GM12873 (cell line): ENCODE results near the gene KRT6A.

Experiments
- CTCF ChIP-seq: IDR thresholded peaks from 2 replicates; pipeline ENCODE4 v1.5.1; 2012; ENCODE audit warnings: low read depth, mild to moderate bottlenecking, moderate library complexity, low read length, control low read depth; ENCODE audit not compliant: insufficient read depth; ENCODE audit errors: missing control alignments

The KRT6A gene

DNA sequence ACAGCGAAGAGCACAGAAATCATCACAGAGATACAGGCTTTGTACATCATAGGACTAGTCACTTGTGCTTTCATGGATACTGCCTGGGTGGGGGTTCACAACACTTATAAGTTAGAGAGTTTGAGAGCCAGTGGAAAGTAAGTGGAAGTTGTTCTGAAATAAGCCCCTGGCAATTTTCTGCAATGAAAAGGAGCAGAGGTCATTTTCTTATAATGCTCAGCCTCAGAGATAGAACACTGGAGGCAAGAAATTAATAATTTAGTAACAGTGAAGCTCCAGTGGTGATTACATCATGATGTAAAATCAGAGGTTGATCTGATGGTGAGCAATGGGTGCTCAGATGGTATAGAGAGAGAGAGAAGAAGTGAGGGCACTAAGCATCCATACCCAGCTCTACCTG is 5.8 kb downstream of the KRT6A start:
- no peak for TF ChIP-seq CTCF

DNA sequence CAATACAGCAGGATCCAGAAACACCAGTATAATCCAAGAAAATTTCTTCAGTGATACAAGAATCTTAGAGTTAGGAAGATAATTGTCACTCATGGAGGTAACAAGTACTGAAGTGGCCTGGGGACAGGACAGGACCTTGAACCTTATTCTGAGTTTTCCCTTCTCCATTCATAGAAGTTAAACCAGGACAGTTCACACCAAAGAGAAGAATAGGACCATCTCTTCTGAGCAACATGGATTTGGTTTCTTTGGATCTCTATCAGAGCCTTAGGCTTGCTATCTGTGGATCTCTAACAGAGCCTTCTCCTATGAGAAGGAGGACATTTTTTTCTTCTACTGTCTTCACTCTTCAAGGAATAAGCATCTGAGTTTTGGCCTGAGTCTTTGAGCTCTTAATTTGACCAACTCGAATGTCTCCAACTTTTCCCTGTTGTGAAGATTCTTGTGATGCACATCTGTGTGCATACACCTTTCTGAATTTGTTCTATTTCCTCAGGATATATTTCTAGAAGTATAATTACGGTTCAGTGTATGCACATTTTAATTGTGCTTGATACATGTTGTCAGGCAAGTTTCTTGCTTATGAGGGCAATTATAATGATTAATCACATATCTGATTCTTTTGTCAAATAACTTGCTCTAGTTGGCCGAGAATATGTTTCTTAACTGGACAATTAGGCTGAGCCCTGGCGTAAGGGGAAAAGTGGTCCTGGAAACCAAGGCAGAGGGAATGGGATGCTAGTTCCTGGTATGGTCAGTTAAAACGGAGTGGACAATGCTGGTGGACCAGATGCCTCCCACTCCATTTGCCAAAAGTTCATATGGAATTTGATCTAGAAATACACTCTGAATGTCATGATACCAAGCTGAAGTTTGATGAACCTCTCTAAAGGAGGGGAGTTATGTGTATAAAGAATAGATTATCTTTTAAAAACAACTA is 6.6 kb downstream of the KRT6A start:
- TF ChIP-seq CTCF, result no peak

- TF ChIP-seq CTCF, result no peak
Measured at GRCh38 chr12:52480073-52480472, 13.0 kb downstream of the KRT6A start.

DNA sequence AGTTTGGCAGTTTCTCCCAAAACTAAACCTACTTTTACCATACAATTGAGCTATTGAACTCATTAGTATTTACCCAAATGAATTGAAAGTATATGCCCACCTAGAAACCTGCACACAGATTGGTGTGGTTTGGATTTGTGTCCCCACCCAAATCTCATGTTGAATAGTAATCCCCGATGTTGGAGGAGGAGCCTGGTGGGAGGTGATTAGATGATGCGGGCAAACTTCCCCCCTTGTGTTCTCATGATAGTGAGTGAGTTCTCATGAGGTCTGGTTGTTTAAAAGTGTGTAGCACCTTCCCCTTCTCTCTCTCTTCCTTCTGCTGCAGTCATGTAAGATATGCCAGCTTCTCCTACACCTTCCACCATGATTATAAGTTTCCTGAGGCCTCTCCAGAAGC is 15.4 kb downstream of the KRT6A start:
- no peak for TF ChIP-seq CTCF

- no peak for TF ChIP-seq CTCF
Measured at GRCh38 chr12:52474212-52474611, 18.8 kb downstream of the KRT6A start.

DNA sequence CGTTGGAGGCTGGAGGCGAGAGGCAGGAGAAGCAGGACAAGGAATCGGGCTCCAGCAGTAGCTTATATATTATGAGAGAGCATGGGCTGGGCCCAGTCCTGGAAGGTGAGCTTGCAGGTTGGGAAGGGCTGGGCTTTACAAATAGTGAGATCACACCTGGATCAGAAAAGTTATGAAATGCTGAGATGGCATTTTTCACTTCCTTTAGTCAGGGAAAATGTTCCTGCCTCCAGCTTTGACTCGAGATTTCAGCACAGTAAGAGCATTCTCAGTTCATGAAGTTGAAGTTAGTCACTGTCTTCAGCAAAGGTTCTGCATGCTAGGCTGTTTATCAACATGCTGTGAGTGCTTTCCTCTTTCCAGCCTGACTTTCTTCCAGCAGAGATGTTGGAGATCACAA is 19.3 kb downstream of the KRT6A start, which contains the start of gene KRT6C:
Gene KRT6C (minus strand): TSS at position 38 of the 400 bp plus-strand sequence. CDS start 68 bp downstream, outside the sequence.
- no peak for TF ChIP-seq CTCF

DNA sequence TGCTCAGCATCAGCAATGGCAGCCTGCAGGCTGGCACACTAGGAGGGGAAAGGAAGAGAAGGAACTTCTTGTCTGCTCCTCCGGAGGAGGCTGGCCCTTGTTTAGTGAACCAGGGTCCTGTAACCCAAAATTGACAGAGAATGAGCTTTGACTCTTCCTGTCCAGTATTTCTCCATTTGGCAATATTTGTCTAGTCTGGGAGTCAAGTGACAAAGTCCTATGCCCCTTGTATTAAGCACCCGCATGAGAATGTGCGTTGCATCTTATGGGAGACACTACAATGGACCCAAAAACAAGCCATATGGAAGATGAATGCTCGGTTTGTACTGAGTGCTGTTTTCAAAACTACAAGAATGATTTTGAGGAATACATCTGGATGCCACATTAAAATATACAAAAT is 23.2 kb downstream of the KRT6A start:
- no peak for TF ChIP-seq CTCF
